NT2/D1 (cell line): ENCODE data around the gene TPK1.

ENCODE experiments used
- SUZ12 ChIP-seq: IDR thresholded peaks from 2 replicates; pipeline ENCODE4 v1.6.1; 2011; ENCODE audit not compliant: insufficient read length, insufficient read depth; ENCODE audit errors: extremely low read depth
- YY1 ChIP-seq: IDR thresholded peaks from 2 replicates; pipeline ENCODE4 v1.6.1; 2011; ENCODE audit not compliant: insufficient read length, insufficient read depth
- ZNF274 ChIP-seq: IDR thresholded peaks from 2 replicates; pipeline ENCODE4 v1.6.1; 2011; ENCODE audit warnings: mild to moderate bottlenecking, low read depth, low read length

- TF ChIP-seq ZNF274 (no peak), SUZ12 (no peak), YY1 (no peak)
Observed at GRCh38 chr7:144454256-144455039, 381.4 kb downstream of the TPK1 start.
